Panc1 (cell line): ENCODE results near the gene CITED2.

ENCODE experiments used
- POLR2AphosphoS5 ChIP-seq: IDR thresholded peaks from 2 replicates; pipeline ENCODE4 v1.6.1; 2012; ENCODE audit warnings: mild to moderate bottlenecking, low read depth, low read length, moderate library complexity
- REST ChIP-seq, 2 experiments: IDR thresholded peaks; 2 replicates each; pipeline ENCODE4 v1.6.1; 2011 to 2012; ENCODE audit warnings: low read depth in 2 of 2, control low read depth in 1 of 2, low read length in 1 of 2, mild to moderate bottlenecking in 1 of 2, moderate library complexity in 1 of 2; ENCODE audit not compliant: insufficient read depth in 1 of 2
- TF ChIP-seq, protein P1 (sequence below): fragments of 450-650 bp; IDR thresholded peaks from 2 replicates; pipeline ENCODE4 v1.5.1; 2017; ENCODE audit warnings: mild to moderate bottlenecking

GRCh38 chr6:139338795-139339194 lies 35.7 kb downstream of the CITED2 start:
- TF ChIP-seq, protein P1, sequence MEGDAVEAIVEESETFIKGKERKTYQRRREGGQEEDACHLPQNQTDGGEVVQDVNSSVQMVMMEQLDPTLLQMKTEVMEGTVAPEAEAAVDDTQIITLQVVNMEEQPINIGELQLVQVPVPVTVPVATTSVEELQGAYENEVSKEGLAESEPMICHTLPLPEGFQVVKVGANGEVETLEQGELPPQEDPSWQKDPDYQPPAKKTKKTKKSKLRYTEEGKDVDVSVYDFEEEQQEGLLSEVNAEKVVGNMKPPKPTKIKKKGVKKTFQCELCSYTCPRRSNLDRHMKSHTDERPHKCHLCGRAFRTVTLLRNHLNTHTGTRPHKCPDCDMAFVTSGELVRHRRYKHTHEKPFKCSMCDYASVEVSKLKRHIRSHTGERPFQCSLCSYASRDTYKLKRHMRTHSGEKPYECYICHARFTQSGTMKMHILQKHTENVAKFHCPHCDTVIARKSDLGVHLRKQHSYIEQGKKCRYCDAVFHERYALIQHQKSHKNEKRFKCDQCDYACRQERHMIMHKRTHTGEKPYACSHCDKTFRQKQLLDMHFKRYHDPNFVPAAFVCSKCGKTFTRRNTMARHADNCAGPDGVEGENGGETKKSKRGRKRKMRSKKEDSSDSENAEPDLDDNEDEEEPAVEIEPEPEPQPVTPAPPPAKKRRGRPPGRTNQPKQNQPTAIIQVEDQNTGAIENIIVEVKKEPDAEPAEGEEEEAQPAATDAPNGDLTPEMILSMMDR = no peak
- TF ChIP-seq POLR2AphosphoS5 = no peak
- TF ChIP-seq REST (IDR thresholded peaks at IDR 0.05; ENCODE audit: insufficient read depth in 1 of 2, low read depth in 2 of 2, low read length in 1 of 2) = no peak
